ENCODE data around the gene ZC3H6. TPM values are rescaled to one million over a fixed set of nuclear protein-coding genes. Genes with fewer than 3 reads are reported as not detected.

The ZC3H6 gene
- total and polyA plus RNA-seq, 2 of the 13 experiments (the other 11 are each of a cell fraction or from before 2014, with no cell fraction given) = 0.71 to 0.93 TPM

DNA sequence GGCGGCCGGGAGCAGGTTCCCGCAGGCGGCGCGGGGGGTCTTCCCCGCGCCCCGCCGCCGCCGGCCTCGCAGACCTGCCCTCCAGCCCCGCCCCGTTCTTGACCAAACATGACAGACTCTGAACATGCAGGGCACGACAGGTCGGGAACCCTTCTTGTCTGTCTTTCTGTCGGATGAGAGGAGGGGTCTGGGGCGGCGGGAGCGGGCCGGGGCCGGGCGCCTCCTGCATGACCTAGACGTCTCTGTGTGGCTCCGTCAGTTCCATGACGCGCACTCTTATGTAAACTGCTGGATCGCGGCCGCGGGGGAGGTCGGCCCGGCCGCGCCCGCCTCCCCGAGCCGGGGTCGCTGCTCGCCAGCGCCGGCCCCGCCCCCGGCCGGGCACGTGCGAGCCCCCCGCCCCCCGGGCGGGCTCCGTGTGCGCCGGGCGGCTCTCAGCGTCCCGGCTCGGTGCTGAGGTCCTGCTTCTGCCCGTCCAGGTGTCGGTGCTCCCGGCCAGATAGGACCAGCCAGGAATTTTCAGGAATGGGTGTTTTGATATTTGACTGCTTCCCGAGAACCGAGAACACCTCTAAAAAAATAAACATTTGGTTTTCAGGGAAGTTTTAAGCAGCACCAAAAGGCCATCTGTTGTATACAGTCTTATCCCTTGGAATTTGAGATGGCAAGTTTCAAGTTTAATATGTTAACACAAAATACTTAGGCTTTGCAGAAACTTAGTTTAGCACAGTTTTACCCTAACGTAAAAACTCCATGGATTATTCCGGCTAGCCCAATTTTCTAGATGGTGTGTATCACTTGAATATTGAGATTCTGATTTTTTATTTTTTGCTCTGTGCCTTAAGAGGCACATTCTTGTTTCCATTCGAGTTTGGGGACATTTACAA, 733 bp downstream of the ZC3H6 start (continued):
- no peak for TF ChIP-seq ZNF292 (CRISPR knock-in tag; IDR thresholded peaks at IDR 0.05; ENCODE audit: borderline replicate concordance, low read depth)
- peak; percentile 45; the same call in 1 of the 2 replicates for TF ChIP-seq ZNF777 (CRISPR knock-in tag; IDR thresholded peaks at IDR 0.05)
- TF ChIP-seq MIER2 (CRISPR knock-in tag; IDR thresholded peaks at IDR 0.05) = 0 out of 2 replicates have a peak, but pooled peaks have one; percentile 18
- TF ChIP-seq, protein P1, sequence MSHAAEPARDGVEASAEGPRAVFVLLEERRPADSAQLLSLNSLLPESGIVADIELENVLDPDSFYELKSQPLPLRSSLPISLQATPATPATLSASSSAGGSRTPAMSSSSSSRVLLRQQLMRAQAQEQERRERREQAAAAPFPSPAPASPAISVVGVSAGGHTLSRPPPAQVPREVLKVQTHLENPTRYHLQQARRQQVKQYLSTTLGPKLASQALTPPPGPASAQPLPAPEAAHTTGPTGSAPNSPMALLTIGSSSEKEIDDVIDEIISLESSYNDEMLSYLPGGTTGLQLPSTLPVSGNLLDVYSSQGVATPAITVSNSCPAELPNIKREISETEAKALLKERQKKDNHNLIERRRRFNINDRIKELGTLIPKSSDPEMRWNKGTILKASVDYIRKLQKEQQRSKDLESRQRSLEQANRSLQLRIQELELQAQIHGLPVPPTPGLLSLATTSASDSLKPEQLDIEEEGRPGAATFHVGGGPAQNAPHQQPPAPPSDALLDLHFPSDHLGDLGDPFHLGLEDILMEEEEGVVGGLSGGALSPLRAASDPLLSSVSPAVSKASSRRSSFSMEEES (CRISPR knock-in tag; IDR thresholded peaks at IDR 0.05) = no peak
- TF ChIP-seq ZHX2 (IDR thresholded peaks at IDR 0.05; ENCODE audit: low read depth) = peak; percentile 71; the same call in 1 of the 2 replicates
- no peak for TF ChIP-seq ZHX2 (CRISPR knock-in tag; IDR thresholded peaks at IDR 0.05; ENCODE audit: borderline replicate concordance)
- no peak for TF ChIP-seq ZNF512B (CRISPR knock-in tag; IDR thresholded peaks at IDR 0.05; ENCODE audit: borderline replicate concordance)
- no peak; the same call in 1 of the 2 replicates for TF ChIP-seq TBX2 (CRISPR knock-in tag; IDR thresholded peaks at IDR 0.05; ENCODE audit: borderline replicate concordance)
- no peak for TF ChIP-seq NFE2L2 (IDR thresholded peaks at IDR 0.05; ENCODE audit: low read length)
- TF ChIP-seq ZNF740 (CRISPR knock-in tag; IDR thresholded peaks at IDR 0.05) = no peak
- peak; percentile 64; the same call in 1 of the 2 replicates for TF ChIP-seq ZSCAN9 (CRISPR knock-in tag; IDR thresholded peaks at IDR 0.05; ENCODE audit: borderline replicate concordance)
- TF ChIP-seq, protein P2, sequence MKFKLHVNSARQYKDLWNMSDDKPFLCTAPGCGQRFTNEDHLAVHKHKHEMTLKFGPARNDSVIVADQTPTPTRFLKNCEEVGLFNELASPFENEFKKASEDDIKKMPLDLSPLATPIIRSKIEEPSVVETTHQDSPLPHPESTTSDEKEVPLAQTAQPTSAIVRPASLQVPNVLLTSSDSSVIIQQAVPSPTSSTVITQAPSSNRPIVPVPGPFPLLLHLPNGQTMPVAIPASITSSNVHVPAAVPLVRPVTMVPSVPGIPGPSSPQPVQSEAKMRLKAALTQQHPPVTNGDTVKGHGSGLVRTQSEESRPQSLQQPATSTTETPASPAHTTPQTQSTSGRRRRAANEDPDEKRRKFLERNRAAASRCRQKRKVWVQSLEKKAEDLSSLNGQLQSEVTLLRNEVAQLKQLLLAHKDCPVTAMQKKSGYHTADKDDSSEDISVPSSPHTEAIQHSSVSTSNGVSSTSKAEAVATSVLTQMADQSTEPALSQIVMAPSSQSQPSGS (CRISPR knock-in tag; IDR thresholded peaks at IDR 0.05) = peak; percentile 9; the same call in 1 of the 2 replicates
- TF ChIP-seq ZNF749 (CRISPR knock-in tag; IDR thresholded peaks at IDR 0.05; ENCODE audit: borderline replicate concordance) = peak; percentile 22; the same call in 1 of the 2 replicates
- TF ChIP-seq CREB1 (IDR thresholded peaks at IDR 0.05) = peak; percentile 73; the same call in 1 of the 2 replicates
- no peak for TF ChIP-seq CREB1 (CRISPR knock-in tag; IDR thresholded peaks at IDR 0.05)
- peak; percentile 49 for TF ChIP-seq PPARG (CRISPR knock-in tag; conservative IDR thresholded peaks at IDR 0.05)
